ENCODE measurements around the gene PCTP. TPM values are rescaled to one million over a fixed set of nuclear protein-coding genes. Genes with fewer than 3 reads are reported as not detected.

PCTP gene
- total RNA-seq, 1 donor from 2014 or later = 78.1 TPM

- DNase-seq (ENCODE audit: low spot score) = no peak
- Mint-ChIP-seq H3K9me3 (ENCODE audit: unreplicated experiment) (no peaks in the 10 kb centered on the region), H3K36me3 (ENCODE audit: low read depth, unreplicated experiment) (no peaks in the 10 kb centered on the region), H3K4me1 (ENCODE audit: unreplicated experiment) (peaks cover 4% of the 10 kb centered on the region), H3K27me3 (ENCODE audit: unreplicated experiment) (peaks cover 2% of the 10 kb centered on the region), H3K4me3 (ENCODE audit: unreplicated experiment) (no peak overlapping the region), H3K27ac (ENCODE audit: unreplicated experiment) (no peak overlapping the region)
- no peak for TF ChIP-seq CTCF (IDR thresholded peaks at IDR 0.05; ENCODE audit: unreplicated experiment)
Measured at GRCh38 chr17:55706808-55707773, 43.8 kb upstream of the PCTP start.

GRCh38 chr17:55708175-55708974, 42.5 kb upstream of the PCTP start:
- H3K27me3 Mint-ChIP-seq (ENCODE audit: unreplicated experiment) = peaks cover 2% of the 10 kb centered on the region
- H3K4me1 Mint-ChIP-seq (ENCODE audit: unreplicated experiment) = peaks cover 4% of the 10 kb centered on the region
- H3K36me3 Mint-ChIP-seq (ENCODE audit: low read depth, unreplicated experiment) = no peaks in the 10 kb centered on the region
- no peak for DNase-seq (ENCODE audit: low spot score)
- no peak for TF ChIP-seq CTCF (IDR thresholded peaks at IDR 0.05; ENCODE audit: unreplicated experiment)
- no peaks in the 10 kb centered on the region for H3K9me3 Mint-ChIP-seq (ENCODE audit: unreplicated experiment)
- H3K27ac Mint-ChIP-seq (ENCODE audit: unreplicated experiment) = no peak overlapping the region
- H3K4me3 Mint-ChIP-seq (ENCODE audit: unreplicated experiment) = no peak overlapping the region

- Mint-ChIP-seq H3K9me3 (ENCODE audit: unreplicated experiment) (no peaks in the 10 kb centered on the region), H3K4me1 (ENCODE audit: unreplicated experiment) (peaks cover 7% of the 10 kb centered on the region), H3K27me3 (ENCODE audit: unreplicated experiment) (peaks cover 2% of the 10 kb centered on the region), H3K36me3 (ENCODE audit: low read depth, unreplicated experiment) (no peaks in the 10 kb centered on the region), H3K27ac (ENCODE audit: unreplicated experiment) (no peak overlapping the region), H3K4me3 (ENCODE audit: unreplicated experiment) (no peak overlapping the region)
- DNase-seq (ENCODE audit: low spot score) = no peak
- no peak for TF ChIP-seq CTCF (IDR thresholded peaks at IDR 0.05; ENCODE audit: unreplicated experiment)
Measured at GRCh38 chr17:55709440-55709839, 41.4 kb upstream of the PCTP start.

GRCh38 chr17:55709984-55710383, 40.9 kb upstream of the PCTP start:
- no peaks in the 10 kb centered on the region for H3K36me3 Mint-ChIP-seq (ENCODE audit: low read depth, unreplicated experiment)
- H3K4me3 Mint-ChIP-seq (ENCODE audit: unreplicated experiment) = no peak overlapping the region
- no peaks in the 10 kb centered on the region for H3K9me3 Mint-ChIP-seq (ENCODE audit: unreplicated experiment)
- no peaks in the 10 kb centered on the region for H3K27me3 Mint-ChIP-seq (ENCODE audit: unreplicated experiment)
- H3K27ac Mint-ChIP-seq (ENCODE audit: unreplicated experiment) = no peak overlapping the region
- no peak for TF ChIP-seq CTCF (IDR thresholded peaks at IDR 0.05; ENCODE audit: unreplicated experiment)
- H3K4me1 Mint-ChIP-seq (ENCODE audit: unreplicated experiment) = peaks cover 10% of the 10 kb centered on the region
- no peak for DNase-seq (ENCODE audit: low spot score)

All from endothelial cell (in vitro differentiated cells).